ENCODE results near the gene ERAP2.
"Not testable (repeated sequence)": the region's sequence is repeated elsewhere in the genome, so short reads cannot be mapped to it uniquely, and the experiment has no call there.

ERAP2 gene

DNA sequence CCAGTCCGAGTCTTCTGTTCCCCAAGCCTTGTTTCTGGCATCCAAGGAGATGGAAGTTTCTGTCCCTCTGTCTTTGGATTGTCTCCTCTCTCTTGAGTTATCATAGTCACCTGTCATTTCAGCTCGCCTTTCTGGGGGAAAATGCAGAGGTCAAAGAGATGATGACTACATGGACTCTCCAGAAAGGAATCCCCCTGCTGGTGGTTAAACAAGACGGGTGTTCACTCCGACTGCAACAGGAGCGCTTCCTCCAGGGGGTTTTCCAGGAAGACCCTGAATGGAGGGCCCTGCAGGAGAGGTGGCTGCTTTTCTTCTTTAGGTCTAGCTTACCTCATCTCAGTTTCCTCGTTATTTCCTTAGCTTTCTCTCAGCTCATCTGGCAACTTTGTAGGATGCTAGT, 25.1 kb downstream of the ERAP2 start:
- DNase-seq = no peak

GRCh38 chr5:96901841-96902240, 25.5 kb downstream of the ERAP2 start:
- no peak for DNase-seq

GRCh38 chr5:96902876-96903275, 26.6 kb downstream of the ERAP2 start:
- no peak for DNase-seq

GRCh38 chr5:96903300-96903699, 27.0 kb downstream of the ERAP2 start:
- DNase-seq = no peak

GRCh38 chr5:96904054-96904931, 28.0 kb downstream of the ERAP2 start:
- DNase-seq = no peak

- no peak for DNase-seq
Observed at GRCh38 chr5:96905864-96906263, 29.6 kb downstream of the ERAP2 start.

GRCh38 chr5:96909003-96909402, 32.7 kb downstream of the ERAP2 start:
- DNase-seq = no peak

DNA sequence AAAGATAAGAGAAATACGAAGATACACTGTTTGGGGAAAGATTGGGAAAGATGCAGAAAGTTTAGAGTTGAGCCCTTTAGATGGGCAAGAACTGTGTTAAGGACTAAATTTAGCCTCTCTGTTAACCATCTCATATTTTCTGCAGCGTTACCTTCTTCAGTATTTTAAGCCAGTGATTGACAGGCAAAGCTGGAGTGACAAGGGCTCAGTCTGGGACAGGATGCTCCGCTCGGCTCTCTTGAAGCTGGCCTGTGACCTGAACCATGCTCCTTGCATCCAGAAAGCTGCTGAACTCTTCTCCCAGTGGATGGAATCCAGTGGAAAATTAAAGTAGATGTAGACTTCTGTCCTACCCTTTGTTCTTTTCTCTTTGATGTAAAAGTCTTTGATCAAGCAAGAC, 33.1 kb downstream of the ERAP2 start:
- no peak for DNase-seq

- DNase-seq = no peak
Observed at GRCh38 chr5:96911139-96911538, 34.8 kb downstream of the ERAP2 start.

DNA sequence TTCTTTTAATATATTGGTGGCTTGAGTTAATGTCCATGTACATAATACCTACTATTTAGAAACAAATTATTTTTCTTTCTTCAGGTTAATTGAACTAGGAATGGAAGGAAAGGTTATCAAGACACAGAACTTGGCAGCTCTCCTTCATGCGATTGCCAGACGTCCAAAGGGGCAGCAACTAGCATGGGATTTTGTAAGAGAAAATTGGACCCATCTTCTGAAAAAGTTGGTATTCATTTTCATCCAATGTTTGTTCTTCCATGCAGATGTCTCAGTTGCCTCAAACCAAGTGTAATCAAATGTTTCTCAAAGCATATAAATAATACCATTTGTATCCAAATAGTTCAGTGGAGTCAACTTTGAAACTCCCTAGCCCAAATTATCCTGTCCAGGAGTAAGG, 36.9 kb downstream of the ERAP2 start:
- DNase-seq = no peak

DNA sequence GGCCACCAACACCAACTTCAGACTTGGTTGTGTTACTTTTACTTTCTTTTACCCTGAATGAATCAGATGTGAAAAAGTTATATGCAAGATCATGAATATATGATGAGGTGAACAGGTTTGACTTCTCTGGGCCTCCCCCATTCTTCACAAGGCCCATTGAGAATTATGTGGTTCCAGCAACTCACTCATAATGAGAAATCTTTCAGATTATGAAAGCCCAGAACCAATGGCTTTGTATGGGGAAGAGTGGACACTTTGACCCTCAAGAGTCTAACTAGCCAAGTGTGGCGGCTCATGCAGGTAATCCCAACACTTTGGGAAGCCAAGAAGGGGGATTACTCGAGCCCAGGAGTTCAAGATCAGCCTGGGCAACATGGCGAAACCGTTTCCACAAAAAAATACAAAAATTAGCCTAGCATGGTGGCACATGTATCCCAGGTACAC, 43.5 kb downstream of the ERAP2 start:
- DNase-seq = no peak

DNA sequence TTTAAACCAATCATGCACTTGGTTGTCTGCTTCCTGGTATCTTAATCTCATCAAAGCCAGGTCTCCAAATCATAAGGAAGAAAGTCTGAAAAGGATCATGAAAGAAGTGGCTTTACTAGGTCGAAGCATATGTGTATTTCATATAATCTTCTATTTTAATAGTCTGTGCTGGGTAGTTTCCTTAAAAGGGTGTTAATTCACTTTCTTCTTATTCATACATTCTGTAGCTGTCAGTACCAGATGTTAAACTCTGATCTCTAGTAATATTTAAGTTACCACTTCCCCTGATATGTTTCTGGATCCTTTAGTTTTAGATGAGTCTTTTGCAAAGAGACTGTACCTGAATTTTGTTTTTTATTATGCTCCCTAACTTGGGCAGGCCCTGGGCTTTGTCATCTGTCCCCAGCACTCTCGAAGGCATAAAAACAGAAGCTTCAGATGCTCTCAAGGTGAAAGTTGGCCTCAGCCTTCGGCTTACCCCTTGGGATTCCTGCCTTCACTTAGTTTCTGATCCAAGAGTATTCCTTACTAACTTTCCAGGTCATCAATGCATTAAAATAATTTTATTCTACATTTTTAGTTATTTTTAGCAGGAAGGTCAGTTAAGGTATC, 44.5 kb downstream of the ERAP2 start:
- DNase-seq = no peak

DNA sequence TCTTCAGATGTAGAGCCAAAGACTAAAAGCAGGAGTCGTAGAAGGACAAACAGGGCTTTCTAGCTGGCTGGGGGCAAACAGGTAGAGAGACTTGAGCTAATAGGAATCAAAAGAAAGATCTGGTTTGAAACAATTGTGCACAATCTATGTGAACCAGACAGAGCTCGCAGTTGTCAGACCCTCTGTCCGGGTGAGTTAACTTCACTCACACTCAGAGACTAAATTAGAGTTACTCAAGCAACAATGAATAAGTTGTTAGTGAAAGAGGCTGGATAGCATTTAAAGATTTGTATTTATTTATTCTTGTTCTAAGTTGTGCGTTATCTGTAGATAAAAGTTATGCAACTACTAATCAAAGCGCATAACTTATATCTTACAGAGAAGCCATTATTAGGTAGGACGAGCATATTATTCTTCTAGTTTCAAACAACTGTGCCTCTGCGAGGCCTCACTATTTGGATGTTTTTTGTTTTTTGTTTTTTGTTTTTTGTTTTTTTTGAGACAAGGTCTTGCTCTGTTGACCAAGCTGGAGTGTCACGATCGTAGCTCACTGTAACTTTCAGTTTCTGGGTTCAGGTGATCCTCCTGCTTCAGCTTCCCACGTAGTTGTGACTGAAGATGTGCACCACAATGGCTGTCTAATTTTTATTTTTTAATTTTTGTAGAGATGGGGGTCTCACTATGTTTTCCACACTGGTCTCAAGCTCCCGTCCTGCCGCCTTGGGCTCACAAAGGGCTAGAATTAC, 46.4 kb downstream of the ERAP2 start:
- no peak for DNase-seq

- no peak for DNase-seq
Observed at GRCh38 chr5:96924016-96924443, 47.7 kb downstream of the ERAP2 start.

DNA sequence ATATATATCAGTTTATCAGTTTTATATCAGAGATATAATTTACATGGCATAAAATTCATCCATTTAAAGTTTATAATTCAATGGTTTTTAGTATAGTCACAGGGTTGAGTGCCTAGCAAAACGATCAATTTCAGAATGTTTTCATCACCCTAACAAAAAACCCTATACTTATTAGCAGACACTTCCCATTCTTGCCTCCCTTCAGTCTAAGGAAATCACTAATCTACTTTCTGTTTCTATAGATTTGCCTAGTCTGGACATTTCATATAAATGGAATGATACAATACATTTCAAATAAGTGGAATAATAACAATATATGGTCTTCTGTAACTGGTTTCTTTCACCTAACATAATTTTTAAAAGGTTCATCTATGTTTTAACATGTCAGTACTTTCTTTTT, 50.0 kb downstream of the ERAP2 start:
- DNase-seq = no peak

DNA sequence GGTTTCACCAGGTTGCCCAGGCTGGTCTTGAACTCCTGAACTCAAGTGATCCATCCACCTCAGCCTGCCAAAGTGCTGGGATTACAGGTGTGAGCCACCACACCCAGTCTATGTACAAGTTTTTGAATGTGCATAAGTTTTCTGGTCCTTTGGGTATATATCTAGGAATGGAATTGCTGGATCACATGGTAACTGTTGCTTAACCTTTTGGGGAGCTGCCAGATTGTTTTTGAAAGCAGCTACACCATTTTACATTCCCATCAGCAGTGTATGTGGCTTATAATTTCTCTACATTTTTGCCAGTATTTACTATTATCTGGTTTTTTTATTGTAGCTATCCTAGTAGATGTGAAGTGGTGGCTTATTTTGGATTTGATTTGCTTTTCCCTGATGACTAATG, 50.7 kb downstream of the ERAP2 start:
- DNase-seq = no peak

DNA sequence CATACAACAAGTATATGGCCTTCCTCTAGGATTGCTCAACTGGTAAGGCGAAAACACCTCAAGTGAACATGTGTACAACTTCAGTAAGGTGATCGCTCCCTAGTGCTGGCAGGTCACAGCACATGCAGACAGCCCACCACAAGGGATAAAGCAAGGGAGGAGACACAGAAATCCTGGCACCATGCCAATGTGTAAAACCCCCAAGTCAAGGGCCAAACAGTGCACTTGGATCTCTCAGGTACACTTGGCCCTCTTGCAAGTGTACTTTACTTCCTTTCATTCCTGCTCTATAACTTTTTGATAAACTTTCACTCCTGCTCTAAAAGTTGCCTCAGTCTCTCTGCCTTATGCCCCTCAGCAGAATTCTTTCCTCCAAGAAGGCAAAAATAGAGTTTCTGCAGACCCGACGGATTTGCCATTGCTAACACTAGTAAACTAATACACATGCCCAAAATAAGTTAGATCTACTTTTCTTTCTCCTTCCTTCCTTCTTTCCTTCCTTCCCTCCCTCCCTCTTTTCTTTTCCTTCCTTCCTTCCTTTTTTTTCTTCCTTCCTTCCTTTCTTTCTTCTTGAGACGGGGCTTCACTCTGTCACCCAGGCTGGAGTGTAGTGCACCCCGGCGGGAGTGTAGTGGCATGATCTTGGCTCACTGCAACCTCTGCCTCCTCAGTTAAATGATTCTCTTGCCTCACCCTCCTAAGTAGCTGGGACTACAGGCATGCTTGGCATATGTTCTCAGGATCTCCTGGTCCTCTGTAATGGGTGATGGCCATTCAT, 52.8 kb downstream of the ERAP2 start:
- no peak for DNase-seq

- DNase-seq = no peak
Observed at GRCh38 chr5:96930058-96930457, 53.8 kb downstream of the ERAP2 start.

DNA sequence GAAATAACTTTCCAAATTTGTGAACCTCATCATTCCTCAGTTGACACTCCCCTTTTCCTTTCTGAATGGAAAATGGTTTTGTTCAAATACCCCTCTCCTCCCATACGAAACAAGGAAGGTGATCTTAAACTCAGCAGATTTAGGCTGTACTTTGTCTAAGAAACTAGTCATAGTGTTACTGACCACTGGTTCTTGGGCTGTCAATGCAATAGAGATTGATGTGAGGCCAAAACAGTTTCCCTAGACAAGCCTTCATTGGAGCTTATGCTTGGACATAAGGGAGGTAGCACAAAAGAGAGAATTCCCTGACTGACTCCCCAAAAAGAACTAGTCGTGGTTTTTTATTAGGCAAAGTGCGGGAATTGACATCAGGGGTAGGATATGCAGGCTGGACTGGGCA, 54.3 kb downstream of the ERAP2 start:
- DNase-seq = no peak

- not testable (repeated sequence) for DNase-seq
Observed at GRCh38 chr5:96931037-96931436, 54.7 kb downstream of the ERAP2 start.

- DNase-seq = no peak
Observed at GRCh38 chr5:96931605-96932004, 55.3 kb downstream of the ERAP2 start.

- DNase-seq = no peak
Observed at GRCh38 chr5:96932026-96932425, 55.7 kb downstream of the ERAP2 start.

All from T1000 (cell line).